ENCODE results near the gene ERMN. TPM values are rescaled to one million over a fixed set of nuclear protein-coding genes. Genes with fewer than 3 reads are reported as not detected.
"Not testable (repeated sequence)": the region's sequence is repeated elsewhere in the genome, so short reads cannot be mapped to it uniquely, and the experiment has no call there.

ERMN gene
- total and polyA plus RNA-seq, 2 donors, result 0.71 to 9.9 TPM

DNA sequence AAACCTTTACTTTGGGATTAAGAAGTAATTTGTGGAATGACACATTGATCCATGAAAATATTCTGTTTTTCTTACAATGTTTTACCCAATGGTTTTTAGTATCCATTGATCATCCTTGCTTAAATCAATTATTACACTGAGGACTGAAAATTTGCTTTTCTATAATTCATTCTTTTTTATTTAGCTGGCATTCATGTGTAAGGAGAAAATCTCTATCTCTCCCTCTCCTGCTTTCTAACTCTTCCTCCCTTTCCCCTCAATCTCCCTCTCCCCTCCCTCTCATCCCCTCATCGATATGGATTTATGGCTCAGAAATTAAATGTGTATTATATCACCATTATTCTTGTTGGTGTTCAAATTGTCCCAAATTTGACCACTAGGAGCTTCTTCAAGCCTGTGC lies 38.5 kb downstream of the ERMN start:
- Histone ChIP-seq H3K36me3 (ENCODE audit: control insufficient read depth in 2 of 2, insufficient read depth in 2 of 2, low read length in 1 of 2) (no peaks in the 10 kb centered on the region), H3K27ac (ENCODE audit: low read depth in 1 of 2, low read length in 1 of 2) (no peak overlapping the region), H3K4me1 (ENCODE audit: control insufficient read depth in 2 of 2, insufficient read depth in 2 of 2, low read length in 2 of 2) (no peaks in the 10 kb centered on the region), H3K9me3 (ENCODE audit: control insufficient read depth in 2 of 2, insufficient read depth in 1 of 2, low read length in 1 of 2) (no peaks in the 10 kb centered on the region), H3K27me3 (ENCODE audit: control insufficient read depth in 2 of 2, insufficient read depth in 1 of 2, low read length in 1 of 2) (no peaks in the 10 kb centered on the region), H3K4me3 (ENCODE audit: low read length in 2 of 2) (no peak overlapping the region)
- no peak for DNase-seq (ENCODE audit: low read depth in 6 of 9, low spot score in 9 of 9)
- WGBS, result 100% methylated on average over 1 of the region's 1 CpG

DNA sequence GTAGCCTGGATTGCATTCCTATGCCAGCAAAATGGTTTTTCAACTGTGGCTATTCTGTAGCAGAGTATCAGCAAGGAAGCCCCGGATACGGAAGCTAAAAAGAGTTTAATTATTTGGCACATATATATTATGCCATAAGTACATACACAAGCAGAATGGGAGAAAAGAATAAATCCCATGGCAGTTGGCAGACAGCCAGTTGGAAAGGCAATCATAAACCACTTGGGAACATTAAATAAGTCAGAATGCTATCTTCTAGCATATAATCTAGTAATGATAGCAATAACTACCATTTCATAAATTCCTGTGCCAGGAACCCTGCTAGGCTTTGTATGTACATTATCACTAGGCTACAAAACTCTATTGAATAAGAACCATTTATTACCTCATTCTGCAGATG lies 42.2 kb downstream of the ERMN start:
- H3K27me3 ChIP-seq (ENCODE audit: control insufficient read depth in 2 of 2, insufficient read depth in 1 of 2, low read length in 1 of 2), result no peaks in the 10 kb centered on the region
- H3K36me3 ChIP-seq (ENCODE audit: control insufficient read depth in 2 of 2, insufficient read depth in 2 of 2, low read length in 1 of 2), result no peaks in the 10 kb centered on the region
- no peak for DNase-seq (ENCODE audit: low read depth in 6 of 9, low spot score in 9 of 9)
- H3K27ac ChIP-seq (ENCODE audit: low read depth in 1 of 2, low read length in 1 of 2), result no peak overlapping the region
- H3K4me3 ChIP-seq (ENCODE audit: low read length in 2 of 2), result no peak overlapping the region
- WGBS, result 96% methylated on average over 2 of the region's 2 CpGs
- no peaks in the 10 kb centered on the region for H3K4me1 ChIP-seq (ENCODE audit: control insufficient read depth in 2 of 2, insufficient read depth in 2 of 2, low read length in 2 of 2)
- no peaks in the 10 kb centered on the region for H3K9me3 ChIP-seq (ENCODE audit: control insufficient read depth in 2 of 2, insufficient read depth in 1 of 2, low read length in 1 of 2)

DNA sequence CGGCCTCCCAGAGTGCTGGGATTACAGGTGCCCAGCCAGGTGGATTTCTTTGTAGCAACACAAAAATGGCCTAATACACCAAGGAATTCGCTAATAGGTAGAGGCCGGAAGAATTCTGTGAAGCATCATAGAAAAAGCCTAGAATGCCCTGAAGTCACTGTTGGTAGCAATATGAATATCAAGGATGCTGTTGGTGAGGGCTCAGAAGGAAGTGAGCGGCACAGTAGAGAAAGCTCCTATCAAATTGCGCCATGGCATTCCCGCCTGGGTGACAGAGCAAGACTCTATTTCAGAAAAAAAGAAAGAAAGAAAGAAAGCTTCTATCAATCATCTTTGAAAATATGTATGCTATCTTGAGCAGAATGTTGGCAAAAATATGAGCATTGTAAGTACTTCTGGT lies 44.3 kb downstream of the ERMN start:
- DNase-seq (ENCODE audit: low read depth in 6 of 9, low spot score in 9 of 9), result no peak
- WGBS, result 97% methylated on average over 6 of the region's 6 CpGs
- Histone ChIP-seq H3K27me3 (ENCODE audit: control insufficient read depth in 2 of 2, insufficient read depth in 1 of 2, low read length in 1 of 2) (no peaks in the 10 kb centered on the region), H3K9me3 (ENCODE audit: control insufficient read depth in 2 of 2, insufficient read depth in 1 of 2, low read length in 1 of 2) (no peaks in the 10 kb centered on the region), H3K4me3 (ENCODE audit: low read length in 2 of 2) (no peak overlapping the region), H3K4me1 (ENCODE audit: control insufficient read depth in 2 of 2, insufficient read depth in 2 of 2, low read length in 2 of 2) (no peaks in the 10 kb centered on the region), H3K27ac (ENCODE audit: low read depth in 1 of 2, low read length in 1 of 2) (no peak overlapping the region), H3K36me3 (ENCODE audit: control insufficient read depth in 2 of 2, insufficient read depth in 2 of 2, low read length in 1 of 2) (no peaks in the 10 kb centered on the region)

DNA sequence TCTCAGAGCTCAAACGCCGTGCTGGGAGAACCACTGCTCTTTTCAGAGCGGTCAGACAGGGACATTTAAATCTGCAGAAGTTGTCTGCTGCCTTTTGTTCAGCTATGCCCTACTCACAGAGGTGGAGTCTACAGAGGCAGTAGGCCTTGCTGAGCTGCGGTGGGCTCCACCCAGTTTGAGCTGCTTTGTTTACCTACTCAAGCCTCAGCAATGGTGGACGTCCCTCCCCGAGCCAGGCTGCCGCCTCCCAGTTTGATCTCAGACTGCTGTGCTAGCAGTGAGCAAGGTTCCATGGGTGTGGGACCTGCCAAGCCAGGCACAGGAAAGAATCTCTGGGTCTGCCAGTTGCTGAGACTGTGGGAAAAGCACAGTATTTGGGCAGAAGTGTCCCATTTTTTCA lies 46.3 kb downstream of the ERMN start:
- not testable (repeated sequence) for H3K27ac ChIP-seq (ENCODE audit: low read depth in 1 of 2, low read length in 1 of 2); DNase-seq (ENCODE audit: low read depth in 6 of 9, low spot score in 9 of 9); H3K9me3 ChIP-seq (ENCODE audit: control insufficient read depth in 2 of 2, insufficient read depth in 1 of 2, low read length in 1 of 2); H3K36me3 ChIP-seq (ENCODE audit: control insufficient read depth in 2 of 2, insufficient read depth in 2 of 2, low read length in 1 of 2); H3K4me3 ChIP-seq (ENCODE audit: low read length in 2 of 2); H3K27me3 ChIP-seq (ENCODE audit: control insufficient read depth in 2 of 2, insufficient read depth in 1 of 2, low read length in 1 of 2); H3K4me1 ChIP-seq (ENCODE audit: control insufficient read depth in 2 of 2, insufficient read depth in 2 of 2, low read length in 2 of 2)
- 95% methylated on average over 7 of the region's 7 CpGs for WGBS

DNA sequence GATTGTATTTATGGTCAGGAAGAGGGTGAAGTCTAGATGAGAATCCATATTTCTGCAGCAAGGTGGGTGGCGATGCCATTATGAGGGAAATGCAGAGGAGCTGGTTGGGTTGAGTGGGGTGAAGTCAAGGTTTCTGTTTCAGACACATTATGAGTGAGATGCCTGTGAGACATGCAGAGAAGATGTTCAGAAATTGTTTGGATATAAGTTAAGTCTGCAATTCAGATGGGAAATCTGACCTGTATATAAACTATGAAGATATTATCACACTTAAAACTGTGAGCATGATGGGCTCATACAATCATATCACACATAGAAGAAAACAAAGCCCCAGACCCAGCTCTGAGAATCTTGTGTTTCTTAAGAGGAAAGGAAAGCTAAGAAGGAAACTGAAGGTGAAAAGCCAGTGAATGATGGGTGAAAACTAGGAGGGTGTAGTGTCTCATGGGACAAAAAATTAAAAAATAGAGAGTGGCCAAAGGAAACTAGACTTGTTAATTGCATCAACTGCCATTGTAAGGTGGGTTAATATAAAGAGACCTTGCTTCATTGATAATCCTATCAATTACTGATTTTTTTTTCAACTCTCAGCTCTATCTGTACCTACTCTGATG lies 53.9 kb downstream of the ERMN start:
- Histone ChIP-seq H3K9me3 (ENCODE audit: control insufficient read depth in 2 of 2, insufficient read depth in 1 of 2, low read length in 1 of 2) (no peaks in the 10 kb centered on the region), H3K27me3 (ENCODE audit: control insufficient read depth in 2 of 2, insufficient read depth in 1 of 2, low read length in 1 of 2) (no peaks in the 10 kb centered on the region), H3K4me3 (ENCODE audit: low read length in 2 of 2) (no peak overlapping the region), H3K36me3 (ENCODE audit: control insufficient read depth in 2 of 2, insufficient read depth in 2 of 2, low read length in 1 of 2) (no peaks in the 10 kb centered on the region), H3K4me1 (ENCODE audit: control insufficient read depth in 2 of 2, insufficient read depth in 2 of 2, low read length in 2 of 2) (no peaks in the 10 kb centered on the region), H3K27ac (ENCODE audit: low read depth in 1 of 2, low read length in 1 of 2) (no peak overlapping the region)
- no peak for DNase-seq (ENCODE audit: low read depth in 6 of 9, low spot score in 9 of 9)
- 98% methylated on average over 1 of the region's 1 CpG for WGBS

DNA sequence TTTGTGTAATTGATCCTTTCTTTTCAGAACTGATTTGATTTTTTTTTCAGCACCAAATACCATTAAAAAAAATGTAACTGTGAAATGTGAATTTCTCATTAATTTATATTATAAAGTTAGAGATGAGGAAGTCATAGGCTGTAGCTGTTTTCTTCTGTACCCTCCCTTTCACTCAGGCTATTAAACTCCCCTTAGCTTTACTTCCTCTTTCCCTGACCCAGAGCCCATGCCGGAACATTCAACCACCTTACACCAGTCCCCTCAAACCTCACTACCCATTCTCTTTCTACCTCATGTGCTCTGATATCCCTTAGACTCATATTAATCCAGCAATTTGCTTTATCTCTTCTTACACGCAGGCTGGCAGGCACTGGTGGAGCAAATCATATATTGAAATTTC lies 55.7 kb downstream of the ERMN start:
- 30% methylated on average over 2 of the region's 2 CpGs for WGBS
- Histone ChIP-seq H3K4me3 (ENCODE audit: low read length in 2 of 2) (no peak overlapping the region), H3K4me1 (ENCODE audit: control insufficient read depth in 2 of 2, insufficient read depth in 2 of 2, low read length in 2 of 2) (no peaks in the 10 kb centered on the region), H3K27me3 (ENCODE audit: control insufficient read depth in 2 of 2, insufficient read depth in 1 of 2, low read length in 1 of 2) (no peaks in the 10 kb centered on the region), H3K9me3 (ENCODE audit: control insufficient read depth in 2 of 2, insufficient read depth in 1 of 2, low read length in 1 of 2) (no peaks in the 10 kb centered on the region), H3K36me3 (ENCODE audit: control insufficient read depth in 2 of 2, insufficient read depth in 2 of 2, low read length in 1 of 2) (no peaks in the 10 kb centered on the region), H3K27ac (ENCODE audit: low read depth in 1 of 2, low read length in 1 of 2) (no peak overlapping the region)
- no peak for DNase-seq (ENCODE audit: low read depth in 6 of 9, low spot score in 9 of 9)

DNA sequence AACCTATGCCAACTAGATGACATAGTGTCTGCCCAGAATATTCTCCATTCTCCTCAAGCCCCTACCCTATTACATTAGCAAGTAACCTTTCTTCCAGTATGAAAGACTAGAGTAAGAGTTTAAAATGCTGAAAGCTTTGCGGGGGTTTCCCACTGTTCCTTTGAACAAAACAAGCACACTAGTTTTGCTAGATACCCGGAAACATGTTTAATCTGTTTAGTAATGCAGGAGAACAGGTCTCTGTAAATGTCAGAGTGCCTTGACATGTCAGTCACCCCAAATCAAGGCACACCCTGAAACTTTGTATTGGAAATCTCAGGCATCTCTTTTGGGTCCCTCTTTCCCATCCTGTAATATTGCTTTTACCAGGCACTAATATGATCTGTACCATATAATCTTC lies 56.6 kb downstream of the ERMN start:
- no peaks in the 10 kb centered on the region for H3K27me3 ChIP-seq (ENCODE audit: control insufficient read depth in 2 of 2, insufficient read depth in 1 of 2, low read length in 1 of 2)
- DNase-seq (ENCODE audit: low read depth in 6 of 9, low spot score in 9 of 9), result no peak
- H3K4me1 ChIP-seq (ENCODE audit: control insufficient read depth in 2 of 2, insufficient read depth in 2 of 2, low read length in 2 of 2), result no peaks in the 10 kb centered on the region
- H3K36me3 ChIP-seq (ENCODE audit: control insufficient read depth in 2 of 2, insufficient read depth in 2 of 2, low read length in 1 of 2), result no peaks in the 10 kb centered on the region
- 96% methylated on average over 2 of the region's 2 CpGs for WGBS
- H3K4me3 ChIP-seq (ENCODE audit: low read length in 2 of 2), result no peak overlapping the region
- H3K9me3 ChIP-seq (ENCODE audit: control insufficient read depth in 2 of 2, insufficient read depth in 1 of 2, low read length in 1 of 2), result no peaks in the 10 kb centered on the region
- H3K27ac ChIP-seq (ENCODE audit: low read depth in 1 of 2, low read length in 1 of 2), result no peak overlapping the region

Other genes starting within 250 kb of the ERMN start
- gene GALNT5, start 68.1 kb downstream of the ERMN start, total RNA-seq, result 0.33 TPM
- gene GALNT5, start 68.1 kb downstream of the ERMN start, polyA plus RNA-seq, result 0.71 TPM
- 71.6 TPM for gene CYTIP, start 118.3 kb upstream of the ERMN start, total RNA-seq
- gene CYTIP, start 118.3 kb upstream of the ERMN start, polyA plus RNA-seq, result 86.5 TPM

All from thymus (tissue), 11 donors.